Measurements from ENCODE around the gene KDM6B. TPM values are rescaled to one million over a fixed set of nuclear protein-coding genes. Genes with fewer than 3 reads are reported as not detected.

Gene KDM6B
- total RNA-seq, 2 experiments from 2014 or later: 37.3 to 46.2 TPM

DNA sequence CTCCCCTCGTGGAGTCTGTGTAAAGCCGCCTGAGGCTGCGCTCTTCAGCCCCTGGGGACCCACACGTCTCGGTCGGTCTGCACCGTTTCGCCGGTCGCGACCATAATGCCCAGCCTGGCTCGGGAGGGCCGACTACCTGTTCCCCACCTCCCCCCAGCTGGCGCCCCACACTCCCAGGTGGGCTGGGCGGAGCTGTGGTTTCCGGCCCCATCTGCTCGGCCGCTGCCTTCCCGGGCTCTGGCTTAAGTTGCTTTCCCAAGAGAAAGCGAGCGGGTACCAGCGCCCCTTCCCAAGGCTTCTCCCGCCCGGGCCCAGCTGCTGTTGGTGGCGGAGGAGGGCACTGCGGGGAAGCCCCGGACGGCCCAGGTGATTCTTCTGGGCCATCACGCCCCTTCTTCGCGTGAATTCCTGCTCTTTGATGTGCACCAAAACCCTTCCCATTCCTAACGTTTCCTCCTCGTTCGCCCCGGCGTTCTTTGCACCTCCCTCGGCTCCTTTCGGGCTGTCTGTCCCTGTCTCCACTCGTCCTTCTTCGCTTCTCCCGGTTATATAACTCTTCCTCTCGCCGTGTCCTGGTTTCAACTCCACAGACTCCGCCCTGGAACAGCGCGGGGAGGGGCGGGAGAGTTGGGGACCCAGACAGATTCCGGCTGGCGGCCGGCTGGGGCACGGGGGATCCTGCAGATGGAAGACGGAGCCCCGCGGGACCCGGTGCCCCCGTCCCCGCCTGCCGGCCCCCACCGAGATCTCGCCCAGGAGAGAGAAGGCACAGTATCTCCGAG, 2.0 kb downstream of the KDM6B start:
- ChIA-PET POLR2A (interaction anchor here (0.5 to 1.0 kb wide), 3 partner anchors 9 to 212 kb away, joined by 3 to 5 read pairs (median 4); partner anchors contain the start of gene TP53), CTCF (interaction anchor here (0.6 to 3.3 kb wide), 14 partner anchors 9 to 447 kb away, joined by 3 to 20 read pairs (median 3); partner anchors contain the start of genes NAA38 and TP53)
- peak overlapping the region; percentile 85 for H3K27ac Mint-ChIP-seq
- DNase-seq (peak; percentile 64), ATAC-seq (no peak)
- no peaks in the 10 kb centered on the region for H3K9me3 Mint-ChIP-seq (ENCODE audit: low read depth)
- H3K4me1 Mint-ChIP-seq: peaks cover 51% of the 10 kb centered on the region
- intact Hi-C loops (cut with DNase I, micrococcal nuclease): loop anchor here (1.0 to 2.0 kb wide), 14 partner anchors 8 to 453 kb away; partner anchors contain the start of genes NAA38 (in 2 of the 2), ALOXE3 (in 1 of the 2), POLR2A (in 1 of the 2) and RANGRF (in 1 of the 2)
- H3K27me3 Mint-ChIP-seq: no peaks in the 10 kb centered on the region
- peaks cover 12% of the 10 kb centered on the region for H3K36me3 Mint-ChIP-seq (ENCODE audit: low read depth)
- peak overlapping the region; percentile 93 for H3K4me3 Mint-ChIP-seq

GRCh38 chr17:7836596-7837407, 2.8 kb downstream of the KDM6B start:
- Mint-ChIP-seq H3K4me3 (peak overlapping the region; percentile 93), H3K36me3 (ENCODE audit: low read depth) (peaks cover 16% of the 10 kb centered on the region), H3K27ac (peak overlapping the region; percentile 81), H3K4me1 (peaks cover 56% of the 10 kb centered on the region), H3K27me3 (no peaks in the 10 kb centered on the region), H3K9me3 (ENCODE audit: low read depth) (no peaks in the 10 kb centered on the region)
- DNase-seq: peak; percentile 83
- no peak for ATAC-seq
- intact Hi-C loops (cut with DNase I, micrococcal nuclease): loop anchor here in 1 of 2 experiments (2.0 kb wide), 1 partner anchor 358 kb away; the partner anchor contains the start of gene ZBTB4
- CTCF ChIA-PET: interaction anchor here (0.7 to 3.3 kb wide), 5 partner anchors 14 to 224 kb away, joined by 3 to 20 read pairs (median 3); partner anchors contain the start of gene NAA38
- POLR2A ChIA-PET: no interaction called here

GRCh38 chr17:7837408-7838088, 3.5 kb downstream of the KDM6B start:
- H3K4me1 Mint-ChIP-seq: peaks cover 56% of the 10 kb centered on the region
- no peaks in the 10 kb centered on the region for H3K27me3 Mint-ChIP-seq
- DNase-seq (no peak), ATAC-seq (no peak)
- peaks cover 16% of the 10 kb centered on the region for H3K36me3 Mint-ChIP-seq (ENCODE audit: low read depth)
- peak overlapping the region; percentile 81 for H3K27ac Mint-ChIP-seq
- H3K9me3 Mint-ChIP-seq (ENCODE audit: low read depth): no peaks in the 10 kb centered on the region
- CTCF ChIA-PET: interaction anchor here (0.6 to 1.3 kb wide), 6 partner anchors 12 to 160 kb away, joined by 3 to 5 read pairs (median 3); partner anchors contain the start of gene NAA38
- intact Hi-C loops (cut with DNase I, micrococcal nuclease): loop anchor here in 1 of 2 experiments (2.0 kb wide), 1 partner anchor 359 kb away; the partner anchor contains the start of gene ZBTB4
- POLR2A ChIA-PET: no interaction called here
- peak overlapping the region; percentile 93 for H3K4me3 Mint-ChIP-seq

GRCh38 chr17:7838090-7839075, 4.4 kb downstream of the KDM6B start:
- intact Hi-C loops (cut with DNase I, micrococcal nuclease): no loop called here
- CTCF ChIA-PET: interaction anchor here (0.6 to 1.3 kb wide), 5 partner anchors 13 to 159 kb away, joined by 3 to 5 read pairs (median 3); partner anchors contain the start of gene NAA38
- Mint-ChIP-seq H3K4me3 (peak overlapping the region; percentile 93), H3K9me3 (ENCODE audit: low read depth) (no peaks in the 10 kb centered on the region), H3K4me1 (peaks cover 53% of the 10 kb centered on the region), H3K27ac (peak overlapping the region; percentile 92), H3K36me3 (ENCODE audit: low read depth) (peaks cover 16% of the 10 kb centered on the region), H3K27me3 (no peaks in the 10 kb centered on the region)
- POLR2A ChIA-PET: interaction anchor here (0.7 kb wide), 1 partner anchor 152 kb away, joined by 4 read pairs; no protein-coding TSS in a partner anchor
- ATAC-seq (no peak), DNase-seq (no peak)

DNA sequence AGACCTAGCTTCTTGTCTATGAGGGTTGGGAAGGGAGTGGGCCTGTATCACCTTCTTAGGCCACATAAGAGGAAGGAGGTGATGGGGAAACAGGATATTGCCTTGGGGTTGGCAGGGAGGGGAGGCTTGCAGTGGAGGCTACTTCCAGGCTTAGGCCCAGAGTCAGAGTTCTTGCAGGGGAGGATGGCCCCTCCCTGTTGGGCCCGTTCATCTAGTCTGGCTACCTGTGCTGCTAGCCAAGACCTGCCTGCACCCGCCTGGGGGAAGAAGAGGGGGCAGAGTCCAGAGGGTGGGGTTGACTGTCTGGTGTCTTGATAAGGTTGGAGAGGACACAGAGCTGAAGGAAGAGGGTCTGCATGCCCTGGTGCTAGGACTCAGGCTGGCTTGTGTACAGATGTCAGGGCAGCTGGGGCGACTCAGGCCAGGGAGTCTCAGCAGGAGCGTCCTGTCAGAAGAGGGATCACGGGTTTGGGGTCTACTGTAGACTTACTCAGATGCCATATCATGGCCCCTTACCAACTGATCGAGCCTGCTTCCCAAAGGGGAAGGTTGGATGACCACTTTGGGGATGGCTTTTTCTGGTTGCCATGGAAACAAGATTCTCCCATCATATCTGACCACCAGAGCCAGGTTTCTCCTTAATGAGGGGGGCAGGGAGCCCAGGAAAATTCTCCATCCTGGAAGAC, 5.3 kb downstream of the KDM6B start:
- H3K9me3 Mint-ChIP-seq (ENCODE audit: low read depth): no peaks in the 10 kb centered on the region
- ATAC-seq (no peak), DNase-seq (no peak)
- H3K27me3 Mint-ChIP-seq: no peaks in the 10 kb centered on the region
- intact Hi-C loops (cut with DNase I, micrococcal nuclease): no loop called here
- H3K27ac Mint-ChIP-seq: peak overlapping the region; percentile 92
- CTCF ChIA-PET: no interaction called here
- peaks cover 50% of the 10 kb centered on the region for H3K4me1 Mint-ChIP-seq
- peaks cover 18% of the 10 kb centered on the region for H3K36me3 Mint-ChIP-seq (ENCODE audit: low read depth)
- POLR2A ChIA-PET: interaction anchor here (0.6 kb wide), 1 partner anchor 542 kb away, joined by 8 read pairs; no protein-coding TSS in a partner anchor
- peak overlapping the region; percentile 71 for H3K4me3 Mint-ChIP-seq

GRCh38 chr17:7839876-7840261, 5.9 kb downstream of the KDM6B start:
- intact Hi-C loops (cut with DNase I, micrococcal nuclease): loop anchor here (5.0 to 10.0 kb wide), 11 partner anchors 153 to 795 kb away; partner anchors contain the start of genes CTDNEP1 (in 1 of the 2), ELP5 (in 1 of the 2), KCTD11 (in 1 of the 2) and NDEL1 (in 1 of the 2)
- Mint-ChIP-seq H3K27me3 (no peaks in the 10 kb centered on the region), H3K27ac (peak overlapping the region; percentile 92), H3K9me3 (ENCODE audit: low read depth) (no peaks in the 10 kb centered on the region), H3K36me3 (ENCODE audit: low read depth) (peaks cover 18% of the 10 kb centered on the region), H3K4me1 (peaks cover 50% of the 10 kb centered on the region), H3K4me3 (peak overlapping the region; percentile 97)
- CTCF ChIA-PET: no interaction called here
- no peak for DNase-seq
- ATAC-seq: no peak
- POLR2A ChIA-PET: interaction anchor here (0.6 kb wide), 1 partner anchor 542 kb away, joined by 8 read pairs; no protein-coding TSS in a partner anchor

DNA sequence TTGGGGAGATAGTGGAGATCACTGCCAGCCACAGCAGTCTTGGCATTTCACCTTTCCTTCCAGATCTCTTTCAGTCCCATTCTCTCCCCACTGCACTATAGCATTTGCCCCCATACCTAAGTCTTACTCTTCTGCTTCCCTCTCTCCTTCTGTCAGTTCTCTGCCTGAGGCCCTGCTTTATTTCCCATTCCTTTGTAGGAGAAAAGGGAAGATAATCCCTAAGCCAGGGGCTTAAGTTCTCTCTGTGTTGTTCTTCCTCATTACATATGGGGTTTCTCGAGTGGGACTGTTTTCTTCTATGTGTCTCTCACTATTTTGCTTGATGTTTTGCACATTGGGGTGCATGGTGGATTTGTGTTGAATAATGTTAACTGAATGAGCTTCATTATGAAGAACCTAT, 6.4 kb downstream of the KDM6B start:
- Mint-ChIP-seq H3K9me3 (ENCODE audit: low read depth) (no peaks in the 10 kb centered on the region), H3K4me1 (peaks cover 50% of the 10 kb centered on the region), H3K27ac (peak overlapping the region; percentile 92), H3K27me3 (no peaks in the 10 kb centered on the region), H3K4me3 (peak overlapping the region; percentile 97), H3K36me3 (ENCODE audit: low read depth) (peaks cover 18% of the 10 kb centered on the region)
- ATAC-seq: no peak
- intact Hi-C loops (cut with DNase I, micrococcal nuclease): loop anchor here (5.0 to 10.0 kb wide), 11 partner anchors 153 to 796 kb away; partner anchors contain the start of genes CTDNEP1 (in 1 of the 2), ELP5 (in 1 of the 2), KCTD11 (in 1 of the 2) and NDEL1 (in 1 of the 2)
- DNase-seq: no peak
- POLR2A ChIA-PET: no interaction called here
- CTCF ChIA-PET: interaction anchor here (1.2 to 1.3 kb wide), 4 partner anchors 17 to 201 kb away, joined by 3 to 7 read pairs (median 3); partner anchors contain the start of genes CYB5D1, NAA38 and RNF227

DNA sequence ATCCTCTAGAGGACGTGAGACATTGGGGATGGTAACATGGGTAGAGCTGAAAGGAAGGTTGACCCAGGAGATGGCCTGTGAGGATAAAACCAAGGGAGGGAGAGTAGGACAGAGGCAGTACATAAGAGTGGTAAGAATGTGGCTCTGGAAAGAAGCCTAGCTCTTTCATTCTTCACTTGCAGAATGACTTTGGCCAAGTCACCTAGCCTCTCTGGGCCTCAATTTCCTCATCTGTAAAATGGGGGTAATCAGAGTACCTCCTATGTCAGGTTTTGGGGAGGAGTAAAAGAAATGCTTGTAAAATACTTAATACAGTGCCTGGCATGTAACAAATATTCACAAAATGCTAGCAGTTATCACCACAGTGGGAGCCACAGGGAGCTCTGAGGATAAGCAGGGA, 6.9 kb downstream of the KDM6B start:
- H3K27me3 Mint-ChIP-seq: no peaks in the 10 kb centered on the region
- H3K4me3 Mint-ChIP-seq: peak overlapping the region; percentile 97
- no peak for DNase-seq
- H3K27ac Mint-ChIP-seq: peak overlapping the region; percentile 92
- H3K9me3 Mint-ChIP-seq (ENCODE audit: low read depth): no peaks in the 10 kb centered on the region
- no peak for ATAC-seq
- POLR2A ChIA-PET: interaction anchor here (1.1 kb wide), 1 partner anchor 16 kb away, joined by 4 read pairs; the partner anchor contains the start of gene NAA38
- H3K4me1 Mint-ChIP-seq: peaks cover 53% of the 10 kb centered on the region
- intact Hi-C loops (cut with DNase I, micrococcal nuclease): loop anchor here (5.0 to 10.0 kb wide), 11 partner anchors 154 to 796 kb away; partner anchors contain the start of genes CTDNEP1 (in 1 of the 2), ELP5 (in 1 of the 2), KCTD11 (in 1 of the 2) and NDEL1 (in 1 of the 2)
- CTCF ChIA-PET: interaction anchor here (1.2 to 1.3 kb wide), 4 partner anchors 17 to 200 kb away, joined by 3 to 7 read pairs (median 3); partner anchors contain the start of genes CYB5D1, NAA38 and RNF227
- peaks cover 21% of the 10 kb centered on the region for H3K36me3 Mint-ChIP-seq (ENCODE audit: low read depth)

Data from activated CD4-positive, alpha-beta T cell treated with anti-CD3 and anti-CD28 coated beads for 36 hours (primary cell).